Cardiac fibroblast (primary cell): ENCODE data around the gene CASP14.
A peak's percentile ranks its signal among the peaks of the same experiment; 100 is the strongest.
"Not testable (repeated sequence)": the region's sequence is repeated elsewhere in the genome, so short reads cannot be mapped to it uniquely, and the experiment has no call there.

Experiments used
- DNase-seq, 2 donors: peaks; one replicate each; pipeline versions ENCODE4 v3.0.0 to v3.0.0-alpha.2; 2010; ENCODE audit warnings: low read depth in 2 of 2
- H3K4me3 ChIP-seq, 2 donors: replicated peaks in 1 of 2; 1 replicate in 1 of 2; 2 replicates in 1 of 2; pipeline ENCODE4 v1.5.1; 2011; ENCODE audit warnings: low read depth in 2 of 2, low read length in 2 of 2, mild to moderate bottlenecking in 2 of 2, moderate library complexity in 1 of 2
- TF ChIP-seq, protein P1 (sequence below): IDR thresholded peaks from one replicate; pipeline ENCODE4 v1.5.1; 2011; ENCODE audit warnings: low read depth, mild to moderate bottlenecking, low read length, inconsistent platforms

Gene CASP14, protein sequence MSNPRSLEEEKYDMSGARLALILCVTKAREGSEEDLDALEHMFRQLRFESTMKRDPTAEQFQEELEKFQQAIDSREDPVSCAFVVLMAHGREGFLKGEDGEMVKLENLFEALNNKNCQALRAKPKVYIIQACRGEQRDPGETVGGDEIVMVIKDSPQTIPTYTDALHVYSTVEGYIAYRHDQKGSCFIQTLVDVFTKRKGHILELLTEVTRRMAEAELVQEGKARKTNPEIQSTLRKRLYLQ

DNA sequence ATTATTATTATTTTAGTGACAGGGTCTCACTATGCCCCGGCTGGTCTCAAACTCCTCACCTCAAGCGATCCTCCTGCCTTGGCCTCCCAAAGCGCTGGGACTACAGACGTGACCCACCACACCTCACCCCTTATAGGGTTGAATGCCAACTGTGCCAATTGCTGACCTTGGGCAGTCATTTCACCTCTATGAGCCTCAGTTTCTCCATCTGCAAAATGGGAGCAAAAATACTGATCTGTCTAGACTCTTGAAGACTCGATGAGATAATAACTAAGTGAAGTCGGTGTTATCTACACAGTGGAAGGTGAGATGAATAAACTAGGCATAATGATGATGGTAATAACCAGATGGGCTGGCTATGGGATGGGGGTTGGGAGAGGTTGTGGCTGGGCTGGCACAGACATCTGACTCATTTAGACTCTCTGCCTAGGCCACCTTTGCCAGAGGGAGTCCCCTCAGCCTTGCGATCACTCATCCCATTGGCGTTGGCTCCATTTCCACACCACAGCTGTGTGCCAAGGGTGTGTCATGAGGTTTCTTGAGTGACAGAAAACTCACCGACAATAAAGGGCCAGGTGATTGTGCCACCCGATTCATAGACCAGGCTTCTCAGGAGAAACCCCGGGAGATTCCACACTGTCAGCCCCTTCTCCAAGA lies at the start of gene CASP14:
Gene CASP14 (plus strand): TSS at position 596 of the 657 bp plus-strand sequence. CDS start 2,772 bp downstream, outside the sequence.
- TF ChIP-seq, protein P1, sequence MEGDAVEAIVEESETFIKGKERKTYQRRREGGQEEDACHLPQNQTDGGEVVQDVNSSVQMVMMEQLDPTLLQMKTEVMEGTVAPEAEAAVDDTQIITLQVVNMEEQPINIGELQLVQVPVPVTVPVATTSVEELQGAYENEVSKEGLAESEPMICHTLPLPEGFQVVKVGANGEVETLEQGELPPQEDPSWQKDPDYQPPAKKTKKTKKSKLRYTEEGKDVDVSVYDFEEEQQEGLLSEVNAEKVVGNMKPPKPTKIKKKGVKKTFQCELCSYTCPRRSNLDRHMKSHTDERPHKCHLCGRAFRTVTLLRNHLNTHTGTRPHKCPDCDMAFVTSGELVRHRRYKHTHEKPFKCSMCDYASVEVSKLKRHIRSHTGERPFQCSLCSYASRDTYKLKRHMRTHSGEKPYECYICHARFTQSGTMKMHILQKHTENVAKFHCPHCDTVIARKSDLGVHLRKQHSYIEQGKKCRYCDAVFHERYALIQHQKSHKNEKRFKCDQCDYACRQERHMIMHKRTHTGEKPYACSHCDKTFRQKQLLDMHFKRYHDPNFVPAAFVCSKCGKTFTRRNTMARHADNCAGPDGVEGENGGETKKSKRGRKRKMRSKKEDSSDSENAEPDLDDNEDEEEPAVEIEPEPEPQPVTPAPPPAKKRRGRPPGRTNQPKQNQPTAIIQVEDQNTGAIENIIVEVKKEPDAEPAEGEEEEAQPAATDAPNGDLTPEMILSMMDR, result no peak
- H3K4me3 ChIP-seq, result no peak within 1 kb of the TSS
- DNase-seq, result no peak

DNA sequence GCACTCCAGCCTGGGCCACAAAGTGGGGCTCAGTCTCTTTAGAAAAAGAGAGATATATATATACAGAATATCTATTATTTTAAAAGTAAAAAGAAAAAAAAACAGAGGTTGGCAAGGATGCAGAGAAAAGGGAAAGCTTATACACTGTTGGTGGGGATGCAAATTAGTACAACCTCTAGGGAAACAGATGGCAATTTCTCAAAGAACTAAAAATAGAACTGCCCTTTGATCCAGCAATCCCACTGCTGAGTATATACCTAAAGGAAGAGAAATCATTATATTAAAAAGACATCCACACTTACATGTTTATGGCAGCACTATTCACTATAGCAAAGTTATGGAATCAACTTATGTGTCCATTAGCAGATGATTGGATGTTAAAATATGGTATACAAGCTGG lies 41.0 kb upstream of the CASP14 start:
- no peak for DNase-seq
- TF ChIP-seq, protein P1, result no peak
- no peak overlapping the region for H3K4me3 ChIP-seq

DNA sequence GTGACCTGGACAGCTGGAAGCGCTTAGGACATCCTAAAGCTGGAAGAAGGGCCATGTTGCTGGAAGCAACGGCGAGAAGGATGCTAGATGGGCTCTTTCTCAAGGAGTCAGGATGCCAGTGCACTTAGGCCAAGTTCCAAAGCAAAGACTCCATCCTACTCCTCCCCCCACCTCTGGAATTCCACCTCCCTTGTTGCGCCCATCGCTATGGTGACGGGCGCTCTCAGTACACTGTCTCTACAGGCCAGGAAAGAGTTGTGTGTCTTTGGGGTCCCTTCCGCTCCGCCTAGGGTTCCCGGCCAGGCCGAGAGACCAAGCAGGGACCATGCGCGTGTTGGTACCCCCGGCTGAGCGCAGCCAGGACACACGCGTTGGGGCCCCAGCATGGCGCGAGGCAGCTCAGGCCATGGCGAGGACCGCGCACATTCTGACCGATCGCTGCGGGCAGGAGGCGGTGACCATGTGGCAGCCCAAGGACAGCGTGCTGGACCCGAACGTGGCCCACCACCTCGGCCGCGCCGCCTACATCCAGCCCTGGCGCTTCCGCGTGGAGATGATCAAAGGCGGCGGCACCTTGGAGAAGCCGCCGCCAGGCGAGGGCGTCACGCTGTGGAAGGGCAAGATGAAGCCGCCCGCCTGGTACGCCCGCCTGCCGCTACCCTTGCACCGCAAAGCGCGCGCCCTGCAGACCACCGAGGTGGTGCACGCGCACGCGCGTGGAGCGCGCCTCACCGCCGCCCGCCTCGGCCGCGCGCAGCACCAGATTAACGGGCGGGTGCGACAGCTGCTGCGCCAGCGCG lies 38.6 kb upstream of the CASP14 start:
- no peak for DNase-seq
- H3K4me3 ChIP-seq, result no peak overlapping the region
- TF ChIP-seq, protein P1, result no peak

DNA sequence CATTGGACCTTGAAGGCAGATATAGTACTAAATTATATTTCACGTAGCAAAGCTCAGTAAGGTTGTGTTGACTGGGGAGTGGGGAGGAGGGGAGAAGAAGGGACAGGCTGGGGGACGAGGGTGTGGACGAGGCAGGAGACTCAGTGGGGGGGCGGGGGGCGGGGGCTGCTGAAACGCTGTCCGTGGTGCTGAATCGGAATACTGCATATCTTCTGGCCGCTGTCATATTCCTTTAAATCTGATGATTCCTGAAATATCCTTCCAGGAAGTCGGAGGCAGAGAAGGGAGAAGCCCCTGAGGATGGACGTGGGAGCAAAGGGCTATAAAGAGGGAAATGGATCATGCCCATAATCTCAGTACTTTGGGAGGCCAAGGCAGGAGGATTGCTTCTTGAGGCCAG lies 34.7 kb upstream of the CASP14 start:
- TF ChIP-seq, protein P1, result no peak
- no peak for DNase-seq
- H3K4me3 ChIP-seq, result no peak overlapping the region

DNA sequence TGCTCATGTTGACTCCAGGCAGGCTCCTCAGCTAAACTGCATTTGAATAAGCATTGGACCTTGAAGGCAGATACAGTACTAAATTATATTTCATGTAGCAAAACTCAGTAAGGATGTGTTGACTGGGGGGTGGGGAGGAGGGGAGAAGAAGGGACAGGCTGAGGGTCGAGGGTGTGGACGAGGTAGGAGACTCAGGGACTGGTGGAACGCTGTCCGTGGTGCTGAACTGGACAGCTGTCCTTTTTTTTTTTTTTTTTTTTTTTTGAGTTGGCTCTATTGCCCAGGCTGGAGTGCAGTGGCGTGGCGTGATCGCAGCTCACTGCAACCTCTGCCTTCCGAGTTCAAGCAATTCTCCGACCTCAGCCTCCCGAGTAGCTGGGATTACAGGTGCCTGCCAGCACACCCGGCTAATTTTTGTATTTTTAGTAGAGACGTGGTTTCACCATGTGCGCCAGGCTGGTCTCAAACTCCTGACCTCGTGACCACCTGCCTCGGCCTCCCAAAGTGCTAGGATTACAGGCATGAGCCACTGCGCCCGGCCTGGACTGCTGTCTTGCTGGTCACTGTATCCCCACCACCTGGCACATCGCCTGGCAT lies 33.2 kb upstream of the CASP14 start:
- DNase-seq, result peak; percentile 10 to 18
- TF ChIP-seq, protein P1, result no peak
- H3K4me3 ChIP-seq, result no peak overlapping the region

DNA sequence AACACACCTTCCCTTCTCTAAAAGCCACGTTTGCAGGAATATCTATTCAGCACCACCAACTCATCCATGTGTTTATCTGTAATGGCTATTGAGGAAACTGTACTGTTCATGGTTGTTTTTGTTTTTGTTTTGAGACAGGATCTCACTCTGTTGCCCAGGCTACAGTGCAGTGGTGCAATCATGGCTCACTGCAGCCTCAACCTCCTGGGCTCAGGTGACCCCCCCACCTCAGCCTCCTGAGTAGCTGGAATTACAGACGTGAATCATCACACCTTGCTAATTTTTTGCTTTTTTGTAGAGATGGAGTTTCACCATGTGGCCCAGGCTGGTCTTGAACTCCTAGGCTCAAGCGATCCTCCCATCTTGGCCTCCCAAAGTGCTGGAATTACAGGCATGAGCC lies 30.4 kb upstream of the CASP14 start:
- not testable (repeated sequence) for DNase-seq, H3K4me3 ChIP-seq
